ENCODE results near the gene EPAS1. TPM values are rescaled to one million over a fixed set of nuclear protein-coding genes. Genes with fewer than 3 reads are reported as not detected.

The EPAS1 gene
- polyA plus RNA-seq, 1 of the 3 experiments (the other 2 are of a cell fraction): 69.2 TPM

DNA sequence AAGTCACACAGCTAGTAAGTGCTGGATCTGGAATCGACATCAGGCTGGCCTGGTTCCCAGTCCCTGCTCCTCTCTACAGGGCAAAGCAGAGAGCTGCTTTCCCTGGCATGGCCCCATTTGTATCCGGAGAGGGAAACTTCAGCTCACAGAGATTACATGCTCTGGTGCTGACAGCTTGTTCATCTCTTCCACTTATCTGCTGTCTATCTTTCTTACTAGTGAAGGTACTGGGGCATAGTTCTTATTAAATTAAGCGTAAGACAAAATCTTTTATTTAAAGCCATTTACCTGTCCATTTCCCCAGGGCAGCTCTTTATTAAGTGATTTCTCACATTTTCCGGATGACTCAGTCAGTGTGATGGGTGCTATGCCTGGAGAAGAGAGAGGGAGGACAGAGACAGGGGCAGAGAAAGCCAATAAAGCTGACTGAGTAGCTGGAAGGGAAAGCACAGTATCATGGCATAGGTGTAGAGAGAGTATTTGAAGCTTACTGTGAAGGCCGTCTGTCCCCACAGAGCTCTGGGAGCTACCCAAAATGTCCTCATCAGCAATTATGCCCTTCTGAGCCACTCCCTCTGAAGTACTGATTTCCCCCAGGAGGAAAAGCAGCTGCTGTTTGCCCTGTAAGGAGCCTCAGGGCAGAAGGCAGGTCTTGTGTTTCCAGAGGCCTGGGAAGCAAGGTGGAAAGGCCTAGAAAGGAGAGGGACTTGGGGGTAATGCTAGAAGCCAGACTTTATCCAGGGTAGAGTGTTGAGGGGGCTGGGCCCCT lies 44.1 kb upstream of the EPAS1 start (continued):
- TF ChIP-seq CHD2 (IDR thresholded peaks at IDR 0.05; ENCODE audit: low read length, partially characterized antibody): no peak
- TF ChIP-seq, protein P1, sequence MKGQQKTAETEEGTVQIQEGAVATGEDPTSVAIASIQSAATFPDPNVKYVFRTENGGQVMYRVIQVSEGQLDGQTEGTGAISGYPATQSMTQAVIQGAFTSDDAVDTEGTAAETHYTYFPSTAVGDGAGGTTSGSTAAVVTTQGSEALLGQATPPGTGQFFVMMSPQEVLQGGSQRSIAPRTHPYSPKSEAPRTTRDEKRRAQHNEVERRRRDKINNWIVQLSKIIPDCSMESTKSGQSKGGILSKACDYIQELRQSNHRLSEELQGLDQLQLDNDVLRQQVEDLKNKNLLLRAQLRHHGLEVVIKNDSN (IDR thresholded peaks at IDR 0.05; ENCODE audit: borderline replicate concordance, low read depth): no peak
- 0 out of 2 replicates have a peak, but pooled peaks have one; percentile 34 for TF ChIP-seq FOXJ3 (CRISPR knock-in tag; IDR thresholded peaks at IDR 0.05)
- TF ChIP-seq, protein P2, sequence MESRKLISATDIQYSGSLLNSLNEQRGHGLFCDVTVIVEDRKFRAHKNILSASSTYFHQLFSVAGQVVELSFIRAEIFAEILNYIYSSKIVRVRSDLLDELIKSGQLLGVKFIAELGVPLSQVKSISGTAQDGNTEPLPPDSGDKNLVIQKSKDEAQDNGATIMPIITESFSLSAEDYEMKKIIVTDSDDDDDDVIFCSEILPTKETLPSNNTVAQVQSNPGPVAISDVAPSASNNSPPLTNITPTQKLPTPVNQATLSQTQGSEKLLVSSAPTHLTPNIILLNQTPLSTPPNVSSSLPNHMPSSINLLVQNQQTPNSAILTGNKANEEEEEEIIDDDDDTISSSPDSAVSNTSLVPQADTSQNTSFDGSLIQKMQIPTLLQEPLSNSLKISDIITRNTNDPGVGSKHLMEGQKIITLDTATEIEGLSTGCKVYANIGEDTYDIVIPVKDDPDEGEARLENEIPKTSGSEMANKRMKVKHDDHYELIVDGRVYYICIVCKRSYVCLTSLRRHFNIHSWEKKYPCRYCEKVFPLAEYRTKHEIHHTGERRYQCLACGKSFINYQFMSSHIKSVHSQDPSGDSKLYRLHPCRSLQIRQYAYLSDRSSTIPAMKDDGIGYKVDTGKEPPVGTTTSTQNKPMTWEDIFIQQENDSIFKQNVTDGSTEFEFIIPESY (IDR thresholded peaks at IDR 0.05; ENCODE audit: borderline replicate concordance, low read depth): no peak
- no peak for TF ChIP-seq MEF2A (IDR thresholded peaks at IDR 0.05; ENCODE audit: borderline replicate concordance, low read depth)
- peak; percentile 13 to 54; a peak in 2 of 4 replicates for TF ChIP-seq EP300 (IDR thresholded peaks at IDR 0.05; ENCODE audit: borderline replicate concordance in 1 of 2, low read depth in 1 of 2, low read length in 1 of 2)
- TF ChIP-seq RAD21 (IDR thresholded peaks at IDR 0.05; ENCODE audit: low read length): peak; percentile 18; the same call in 1 of the 2 replicates
- TF ChIP-seq EZH2phosphoT487 (IDR thresholded peaks at IDR 0.05; ENCODE audit: borderline replicate concordance, low read depth): no peak
- no peak for TF ChIP-seq NRF1 (IDR thresholded peaks at IDR 0.05; ENCODE audit: low read depth, low read length)

DNA sequence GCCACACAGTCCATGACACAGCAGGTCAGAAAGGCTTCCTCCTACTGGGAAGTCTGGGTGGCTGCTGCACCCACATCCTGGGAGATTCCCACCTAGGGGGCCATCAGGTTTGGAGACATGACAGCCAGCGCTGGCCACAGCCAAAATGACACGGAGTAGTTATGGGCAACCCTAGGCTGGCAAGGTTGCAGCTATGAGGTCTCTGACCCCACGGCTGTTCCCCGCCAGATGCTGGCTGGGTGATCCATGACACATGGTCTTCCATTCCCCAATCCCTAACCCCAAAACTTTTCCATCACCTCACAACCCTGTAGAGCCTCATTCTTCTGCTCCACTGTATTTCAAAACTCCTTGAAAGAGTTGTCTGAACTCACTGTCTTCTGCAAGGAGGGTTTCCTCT lies 42.7 kb upstream of the EPAS1 start:
- H3F3A ChIP-seq (replicated peaks; ENCODE audit: insufficient read depth): no peaks in the 10 kb centered on the region
- no peak overlapping the region for H3K4me3 ChIP-seq (ENCODE audit: low read depth in 2 of 2, low read length in 1 of 2)
- H3K9me2 ChIP-seq: no peaks in the 10 kb centered on the region
- POLR2A ChIA-PET: no interaction called here
- H3K27ac ChIP-seq (ENCODE audit: low read depth in 2 of 2, low read length in 1 of 2): no peak overlapping the region
- no peak overlapping the region for H2AFZ ChIP-seq (ENCODE audit: low read depth)
- H3K79me2 ChIP-seq (ENCODE audit: insufficient read depth): no peaks in the 10 kb centered on the region
- no peak for TF ChIP-seq EP300 (IDR thresholded peaks at IDR 0.05; ENCODE audit: borderline replicate concordance in 1 of 2, low read depth in 1 of 2, low read length in 1 of 2)
- TF ChIP-seq, protein P1 (IDR thresholded peaks at IDR 0.05; ENCODE audit: borderline replicate concordance, low read depth): no peak
- TF ChIP-seq TAF1 (IDR thresholded peaks at IDR 0.05; ENCODE audit: borderline replicate concordance, low read depth, low read length): no peak
- TF ChIP-seq RXRA (IDR thresholded peaks at IDR 0.05; ENCODE audit: borderline replicate concordance, low read depth): no peak
- no peak for TF ChIP-seq GATA2 (CRISPR knock-in tag; IDR thresholded peaks at IDR 0.05)
- TF ChIP-seq ELF1 (IDR thresholded peaks at IDR 0.05): no peak
- no peak for TF ChIP-seq RFX5 (IDR thresholded peaks at IDR 0.05; ENCODE audit: low read length)
- TF ChIP-seq, protein P3, sequence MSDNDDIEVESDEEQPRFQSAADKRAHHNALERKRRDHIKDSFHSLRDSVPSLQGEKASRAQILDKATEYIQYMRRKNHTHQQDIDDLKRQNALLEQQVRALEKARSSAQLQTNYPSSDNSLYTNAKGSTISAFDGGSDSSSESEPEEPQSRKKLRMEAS (IDR thresholded peaks at IDR 0.05; ENCODE audit: low read depth): no peak
- TF ChIP-seq, protein P2 (IDR thresholded peaks at IDR 0.05; ENCODE audit: borderline replicate concordance, low read depth): no peak
- no peak for TF ChIP-seq POLR2AphosphoS5 (IDR thresholded peaks at IDR 0.05; ENCODE audit: low read depth, low read length)
- TF ChIP-seq TEAD4 (IDR thresholded peaks at IDR 0.05; ENCODE audit: borderline replicate concordance, insufficient read depth): no peak
- TF ChIP-seq SMC3 (IDR thresholded peaks at IDR 0.05; ENCODE audit: low read depth, low read length): no peak
- no peak for TF ChIP-seq YY1 (IDR thresholded peaks at IDR 0.05; ENCODE audit: low read depth)
- CTCF ChIA-PET: interaction anchor here (0.8 to 2.3 kb wide), 2 partner anchors 112 to 396 kb away, joined by 3 to 9 read pairs; no protein-coding TSS in a partner anchor
- peaks cover 4 to 34% of the 10 kb centered on the region in 2 experiments; a peak in 2 of 4 replicates for H3K4me1 ChIP-seq (ENCODE audit: control insufficient read depth in 1 of 2, insufficient read depth in 2 of 2, low read depth in 1 of 2, low read length in 1 of 2)
- H4K20me1 ChIP-seq (ENCODE audit: insufficient read depth): no peaks in the 10 kb centered on the region
- no peak overlapping the region for H3K9ac ChIP-seq
- no peaks in the 10 kb centered on the region for H3K36me3 ChIP-seq (replicated peaks in 1 of 2; ENCODE audit: control insufficient read depth in 1 of 2, insufficient read depth in 2 of 2, low read length in 1 of 2)
- H3K27me3 ChIP-seq (ENCODE audit: insufficient read depth): no peaks in the 10 kb centered on the region
- no CpG with 5 or more reads among the region's 4 CpGs for WGBS (ENCODE audit: low lambda C conversion rate)
- no peak overlapping the region for H3K4me2 ChIP-seq
- no peaks in the 10 kb centered on the region for H3K9me3 ChIP-seq
- no peak for DNase-seq
